NB4 (cell line): ENCODE results near the gene DICER1.

Source experiments
- CTCF ChIP-seq: IDR thresholded peaks from one replicate; pipeline ENCODE4 v1.5.1; 2012; ENCODE audit warnings: low read depth, low read length
- POLR2A ChIP-seq: IDR thresholded peaks from 2 replicates; pipeline ENCODE4 v1.6.1; 2011; ENCODE audit warnings: mild to moderate bottlenecking; ENCODE audit not compliant: insufficient read length; ENCODE audit errors: extremely low read depth

DNA sequence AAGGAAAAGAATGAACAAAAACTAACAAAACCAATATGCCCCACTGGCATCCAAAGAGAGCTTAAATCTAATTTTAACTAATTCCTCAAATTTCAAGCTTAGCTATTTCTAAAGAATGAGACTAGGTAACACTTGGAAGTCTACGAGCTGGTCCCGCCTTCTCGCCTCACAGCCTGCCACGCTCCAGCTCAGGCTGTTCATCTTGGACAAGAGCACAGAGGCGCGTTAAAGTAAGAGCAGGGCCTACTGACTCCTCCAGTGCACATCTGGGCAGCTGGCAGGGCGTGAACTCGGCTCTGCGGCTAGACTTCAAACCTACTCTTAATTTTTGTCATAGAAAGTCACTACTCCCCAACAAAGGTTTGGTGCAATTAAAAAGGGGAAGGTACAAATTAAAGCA is 64.6 kb downstream of the DICER1 start:
- TF ChIP-seq CTCF (no peak), POLR2A (no peak)
